ENCODE measurements around the gene SFMBT1.

DNA sequence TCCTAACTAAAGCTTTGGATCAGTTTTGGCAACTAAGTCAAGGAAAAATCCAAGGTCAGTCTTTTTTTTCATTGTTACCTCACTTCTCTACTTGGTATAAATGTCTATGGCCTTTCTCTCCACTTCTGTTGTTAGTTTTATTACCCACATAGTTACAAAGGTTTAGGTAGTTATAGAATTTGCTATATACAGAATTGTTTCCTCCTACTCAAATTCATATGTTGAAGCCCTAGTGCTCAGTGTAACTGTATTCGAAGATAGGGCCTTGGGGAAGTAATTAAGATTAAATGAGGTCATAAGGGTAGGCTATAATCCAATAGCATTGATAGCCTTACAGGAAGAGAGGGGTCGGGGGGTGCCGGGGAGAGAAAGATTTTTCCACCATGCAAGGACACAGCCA is 128.8 kb downstream of the SFMBT1 start:
- no peak for TF ChIP-seq CTCF (IDR thresholded peaks at IDR 0.05)
- no peak for TF ChIP-seq POLR2A (IDR thresholded peaks at IDR 0.05)
- TF ChIP-seq EP300 (IDR thresholded peaks at IDR 0.05): no peak
